ENCODE results near the gene DDX42.
"Not testable (repeated sequence)": the region's sequence is repeated elsewhere in the genome, so short reads cannot be mapped to it uniquely, and the experiment has no call there.

DDX42 gene

GRCh38 chr17:63842173-63842539 is 68.2 kb downstream of the DDX42 start:
- DNase-seq, result no peak

- DNase-seq, result peak; percentile 99
Measured at GRCh38 chr17:63842540-63843386, 68.8 kb downstream of the DDX42 start, which contains the start of gene SMARCD2. TSS of gene SMARCD2 (minus strand) at chr17:63842685. CDS start at chr17:63842674, 11 bp downstream.

GRCh38 chr17:63843387-63843888 is 69.5 kb downstream of the DDX42 start:
- peak; percentile 28 for DNase-seq

- DNase-seq, result no peak
Measured at GRCh38 chr17:63843910-63844677, 70.1 kb downstream of the DDX42 start.

GRCh38 chr17:63845509-63845908 is 71.5 kb downstream of the DDX42 start:
- no peak for DNase-seq

- no peak for DNase-seq
Measured at GRCh38 chr17:63847525-63848249, 73.7 kb downstream of the DDX42 start.

- DNase-seq, result peak; percentile 84
Measured at GRCh38 chr17:63848834-63849689, 75.1 kb downstream of the DDX42 start.

GRCh38 chr17:63850401-63850800 is 76.4 kb downstream of the DDX42 start:
- DNase-seq, result no peak

- no peak for DNase-seq
Measured at GRCh38 chr17:63853260-63853659, 79.3 kb downstream of the DDX42 start.

GRCh38 chr17:63854709-63855108 is 80.7 kb downstream of the DDX42 start:
- no peak for DNase-seq

GRCh38 chr17:63855185-63855584 is 81.2 kb downstream of the DDX42 start:
- no peak for DNase-seq

- not testable (repeated sequence) for DNase-seq
Measured at GRCh38 chr17:63856425-63856824, 82.5 kb downstream of the DDX42 start.

GRCh38 chr17:63859257-63859656 is 85.3 kb downstream of the DDX42 start:
- DNase-seq, result no peak

- DNase-seq, result not testable (repeated sequence)
Measured at GRCh38 chr17:63866625-63867024, 92.7 kb downstream of the DDX42 start.
